OCI-LY3 (cell line): ENCODE data around the gene DCAF8L2.
"Not testable (repeated sequence)": the region's sequence is repeated elsewhere in the genome, so short reads cannot be mapped to it uniquely, and the experiment has no call there.

Source experiments
- H2AFZ ChIP-seq: fragments of 200-600, 300-600 bp; shearing (Covaris generic); 2 replicates; pipeline ENCODE4 v1.6.0; 2014; ENCODE audit warnings: antibody characterized with exemption, low read depth, low read length
- H3K27ac ChIP-seq: fragments of 200-600, 300-600 bp; sonication (generic); 2 replicates; pipeline ENCODE4 v1.5.1; 2014; ENCODE audit warnings: mild to moderate bottlenecking, low read length, moderate library complexity, mixed read lengths
- H3K27me3 ChIP-seq: fragments of 200-600, 300-600 bp; sonication (generic); 2 replicates; pipeline ENCODE4 v1.6.1; 2014; ENCODE audit warnings: low read depth, low read length, mixed read lengths
- H3K36me3 ChIP-seq: fragments of 200-600, 300-600 bp; sonication (generic); replicated peaks from 2 replicates; pipeline ENCODE3; 2014; ENCODE audit warnings: low read depth, low read length, mixed read lengths
- H3K4me1 ChIP-seq: fragments of 300-600, 200-600 bp; sonication (generic); 2 replicates; pipeline ENCODE4 v1.6.1; 2014; ENCODE audit warnings: low read length, mixed read lengths
- H3K4me2 ChIP-seq: fragments of 200-600, 300-600 bp; sonication (generic); 2 replicates; pipeline ENCODE4 v1.6.1; 2014; ENCODE audit warnings: low read length, mixed read lengths
- H3K4me3 ChIP-seq: fragments of 300-600, 200-600 bp; sonication (generic); 2 replicates; pipeline ENCODE4 v1.5.1; 2014; ENCODE audit warnings: antibody characterized with exemption, mild to moderate bottlenecking, low read length, moderate library complexity
- H3K79me2 ChIP-seq: fragments of 300-600, 200-600 bp; shearing (Covaris generic); 2 replicates; pipeline ENCODE4 v1.6.1; 2014; ENCODE audit warnings: mild to moderate bottlenecking, low read length, mixed read lengths
- H3K9ac ChIP-seq: fragments of 300-600, 200-600 bp; shearing (Covaris generic); 2 replicates; pipeline ENCODE4 v1.6.0; 2014; ENCODE audit warnings: mild to moderate bottlenecking, low read length, moderate library complexity
- H3K9me3 ChIP-seq: fragments of 200-600, 300-600 bp; shearing (Covaris generic); 2 replicates; pipeline ENCODE4 v1.6.1; 2014; ENCODE audit warnings: low read length, mixed read lengths; ENCODE audit not compliant: insufficient read depth
- H4K20me1 ChIP-seq: fragments of 200-600, 300-600 bp; sonication (generic); 2 replicates; pipeline ENCODE4 v1.6.1; 2016; ENCODE audit warnings: low read length, mixed read lengths; ENCODE audit not compliant: insufficient read depth
- CTCF ChIP-seq: fragments of 200-600, 300-600 bp; sonication (generic); IDR thresholded peaks from 2 replicates; pipeline ENCODE4 v1.5.1; 2014; ENCODE audit warnings: antibody characterized with exemption, low read length, low read depth
- EZH2phosphoT487 ChIP-seq: fragments of 200-600 bp; shearing (Covaris generic); IDR thresholded peaks from 2 replicates; pipeline ENCODE4 v1.6.1; 2018; ENCODE audit warnings: antibody characterized with exemption, mixed run types, low read depth

DCAF8L2 gene

DNA sequence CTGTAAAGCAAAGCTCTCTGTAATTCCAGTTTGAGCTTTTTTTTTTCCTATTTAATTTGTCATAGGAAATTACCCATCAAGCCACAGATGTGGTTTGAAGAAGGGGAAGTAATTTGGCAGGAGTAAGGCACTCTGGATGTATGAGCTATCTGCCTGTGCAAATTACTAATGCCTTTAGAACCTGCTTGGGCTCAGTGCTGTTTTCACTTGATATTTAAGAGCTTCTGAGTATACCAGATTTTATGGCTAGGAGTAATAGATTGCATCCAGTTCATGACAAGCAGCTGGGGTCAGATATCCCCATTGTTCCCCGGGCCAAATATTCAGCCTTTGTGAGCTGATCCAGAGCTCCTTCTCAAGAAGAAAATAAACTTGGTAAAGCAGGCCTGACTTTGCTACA lies 89.1 kb downstream of the DCAF8L2 start:
- Histone ChIP-seq H4K20me1 (no peaks in the 10 kb centered on the region), H3K9ac (no peak overlapping the region), H3K4me1 (no peaks in the 10 kb centered on the region), H3K4me3 (no peak overlapping the region), H3K4me2 (no peak overlapping the region), H3K27me3 (no peaks in the 10 kb centered on the region), H3K9me3 (no peaks in the 10 kb centered on the region), H3K27ac (no peak overlapping the region), H3K36me3 (no peaks in the 10 kb centered on the region), H3K79me2 (no peaks in the 10 kb centered on the region), H2AFZ (no peak overlapping the region)
- TF ChIP-seq EZH2phosphoT487 (no peak), CTCF (no peak)

DNA sequence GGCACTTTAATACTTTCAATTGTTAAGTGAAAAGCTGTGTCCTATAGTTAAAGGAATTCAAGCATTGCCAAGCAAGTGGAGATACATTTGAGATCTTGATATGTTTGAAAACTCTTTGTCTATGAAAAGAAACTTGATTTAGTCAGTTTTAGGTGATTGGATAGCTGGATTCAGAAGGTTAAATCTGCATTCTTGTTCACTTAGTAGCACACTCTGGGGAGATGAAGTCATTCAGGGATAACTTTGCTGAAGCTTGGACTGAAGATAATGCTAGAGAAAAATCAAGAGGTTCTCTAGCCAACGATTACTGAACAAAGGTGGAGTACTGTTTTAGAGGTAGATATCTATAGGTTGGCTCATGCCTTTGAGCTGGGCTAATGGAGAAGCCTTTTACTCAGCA lies 90.6 kb downstream of the DCAF8L2 start:
- no peaks in the 10 kb centered on the region for H3K4me1 ChIP-seq
- H3K4me3 ChIP-seq, result no peak overlapping the region
- no peaks in the 10 kb centered on the region for H3K79me2 ChIP-seq
- no peak overlapping the region for H3K9ac ChIP-seq
- H3K27me3 ChIP-seq, result no peaks in the 10 kb centered on the region
- H4K20me1 ChIP-seq, result no peaks in the 10 kb centered on the region
- H3K4me2 ChIP-seq, result no peak overlapping the region
- H2AFZ ChIP-seq, result no peak overlapping the region
- TF ChIP-seq EZH2phosphoT487, result no peak
- TF ChIP-seq CTCF, result no peak
- H3K9me3 ChIP-seq, result no peaks in the 10 kb centered on the region
- H3K36me3 ChIP-seq, result no peaks in the 10 kb centered on the region
- H3K27ac ChIP-seq, result no peak overlapping the region

DNA sequence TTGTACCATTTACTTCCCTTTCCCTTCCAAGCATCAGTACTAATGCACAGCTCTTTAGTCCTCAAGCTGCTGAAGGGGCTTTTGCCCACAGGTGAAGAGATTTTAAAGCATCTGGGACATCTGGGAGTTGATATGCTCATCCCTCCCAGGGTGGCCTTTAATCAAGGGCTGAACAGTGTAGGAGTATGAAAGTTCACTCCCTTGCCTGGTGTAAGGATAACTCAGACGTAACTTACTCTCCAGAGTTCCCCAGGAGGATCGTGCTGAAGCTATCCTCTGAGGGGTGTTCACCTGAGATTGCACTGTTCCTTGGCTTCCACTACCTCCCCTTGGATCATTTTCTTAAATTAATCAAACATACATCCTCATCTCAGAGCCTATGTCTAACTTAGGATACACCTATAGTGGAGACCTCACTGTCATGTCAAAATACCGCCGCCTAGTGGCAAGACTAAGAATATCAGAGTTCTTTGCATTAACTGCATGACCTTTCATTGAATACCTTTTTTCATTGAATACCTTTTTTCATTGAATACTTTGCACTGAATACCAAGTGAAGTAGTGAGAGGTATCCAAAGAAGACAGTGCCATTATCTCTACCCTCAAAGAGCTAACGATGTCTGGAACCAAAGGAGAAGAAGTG lies 93.5 kb downstream of the DCAF8L2 start:
- H3K9ac ChIP-seq, H3K4me3 ChIP-seq, H2AFZ ChIP-seq, H3K79me2 ChIP-seq, H3K4me1 ChIP-seq, H3K27ac ChIP-seq, H3K9me3 ChIP-seq, H3K4me2 ChIP-seq, H4K20me1 ChIP-seq, H3K36me3 ChIP-seq, H3K27me3 ChIP-seq: not testable (repeated sequence)
- peak; percentile 52 for TF ChIP-seq CTCF

DNA sequence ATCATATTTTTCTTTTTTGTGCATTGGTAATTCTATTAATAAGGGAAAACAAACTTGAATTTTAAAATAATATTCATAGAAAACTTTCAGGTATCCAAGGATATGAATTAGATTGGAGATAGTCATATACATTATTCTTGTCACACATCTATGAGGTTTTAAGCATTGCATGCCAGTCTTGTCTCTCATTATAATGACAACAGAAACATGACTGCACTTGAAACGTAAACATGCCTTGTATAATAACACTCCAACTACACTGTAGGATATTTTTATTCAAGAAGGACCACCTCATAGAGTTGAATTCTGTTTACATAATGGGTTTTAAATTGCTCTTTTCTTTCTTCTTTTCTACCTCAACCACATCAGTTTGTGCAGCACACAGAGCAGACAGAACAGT lies 104.5 kb downstream of the DCAF8L2 start:
- Histone ChIP-seq H2AFZ (no peak overlapping the region), H3K27ac (no peak overlapping the region), H3K4me2 (no peak overlapping the region), H4K20me1 (no peaks in the 10 kb centered on the region), H3K79me2 (no peaks in the 10 kb centered on the region), H3K27me3 (no peaks in the 10 kb centered on the region), H3K4me3 (no peak overlapping the region), H3K9me3 (no peaks in the 10 kb centered on the region), H3K36me3 (no peaks in the 10 kb centered on the region), H3K4me1 (no peaks in the 10 kb centered on the region), H3K9ac (no peak overlapping the region)
- TF ChIP-seq EZH2phosphoT487 (no peak), CTCF (no peak)
